ENCODE results near the gene ACKR3.

The ACKR3 gene

DNA sequence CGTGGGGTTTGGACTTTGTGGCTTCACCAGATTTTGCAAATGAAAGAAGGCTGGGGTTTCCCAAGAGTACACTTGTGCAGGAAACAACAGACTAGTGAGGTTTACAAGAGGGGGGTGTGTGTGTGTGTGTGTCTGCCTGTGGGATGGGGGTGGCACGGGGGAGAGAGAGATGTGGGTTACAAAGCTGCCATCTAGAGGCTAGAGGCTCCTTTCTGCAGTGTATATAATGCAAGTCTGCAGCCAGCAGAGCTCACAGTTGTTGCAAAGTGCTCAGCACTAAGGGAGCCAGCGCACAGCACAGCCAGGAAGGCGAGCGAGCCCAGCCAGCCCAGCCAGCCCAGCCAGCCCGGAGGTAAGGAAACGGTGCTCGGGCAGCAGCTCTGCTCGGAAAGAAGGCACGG is at the start of gene ACKR3:
Gene ACKR3, plus strand, starts transcription at position 253 of the 401 bp plus-strand sequence. CDS start 10,641 bp downstream, outside the sequence.
- peak; percentile 62 for DNase-seq (ENCODE audit: low read depth)

DNA sequence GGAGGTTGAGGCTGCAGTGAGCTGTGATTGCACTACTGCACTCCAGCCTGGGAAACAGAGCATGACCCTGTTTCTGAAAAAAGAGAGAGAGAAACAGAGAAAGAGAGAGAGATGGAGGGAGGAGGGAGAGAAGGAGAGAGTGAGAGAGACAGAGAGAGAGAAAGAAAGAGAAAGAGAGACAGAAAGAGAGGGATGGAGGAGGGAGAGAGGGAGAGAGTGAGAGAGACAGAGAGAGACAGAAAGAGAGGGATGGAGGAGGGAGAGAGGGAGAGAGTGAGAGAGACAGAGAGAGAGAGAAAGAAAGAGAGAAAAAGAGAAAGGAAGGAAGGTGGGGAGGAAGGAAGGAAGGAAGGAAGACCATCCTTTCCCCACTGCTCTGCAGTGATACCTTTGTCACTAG is 48.1 kb upstream of the ACKR3 start:
- no peak for DNase-seq (ENCODE audit: low read depth)

- DNase-seq (ENCODE audit: low read depth) = no peak
Observed at GRCh38 chr2:236523249-236523648, 46.4 kb upstream of the ACKR3 start.

GRCh38 chr2:236525411-236525997 is 44.1 kb upstream of the ACKR3 start:
- no peak for DNase-seq (ENCODE audit: low read depth)

DNA sequence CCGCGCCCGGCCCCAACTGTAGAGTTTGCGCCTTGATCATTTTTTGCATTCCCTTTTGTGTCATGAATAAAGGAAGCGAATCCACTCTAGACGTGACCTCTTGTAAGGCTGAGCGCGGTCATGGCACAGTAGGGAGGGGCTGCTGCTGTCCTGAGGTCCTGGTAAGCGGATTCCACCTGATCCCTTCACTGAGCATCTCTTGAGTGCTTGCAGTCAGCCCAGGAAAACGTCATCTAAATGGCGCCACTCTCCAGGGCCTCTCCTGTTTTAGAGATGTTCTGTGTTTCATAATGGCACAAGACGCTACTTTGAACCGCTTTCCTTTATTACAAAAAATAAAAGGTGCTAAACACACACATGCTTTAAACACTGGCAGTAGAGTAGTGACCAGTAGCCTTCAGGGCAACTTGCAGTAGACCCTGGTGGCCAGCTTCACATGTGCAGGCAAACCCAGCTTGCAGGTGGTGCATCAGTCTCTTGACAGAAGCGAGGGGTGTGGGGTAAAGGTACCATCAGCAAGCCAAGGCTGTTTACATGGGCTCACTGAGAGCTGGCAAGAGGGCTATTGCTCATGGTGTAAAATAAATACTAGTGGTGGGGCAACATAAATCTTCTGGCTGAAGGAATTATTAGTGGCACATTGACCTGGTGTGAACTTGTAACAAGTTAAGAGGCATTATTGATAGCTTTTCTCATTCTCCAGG is 43.0 kb upstream of the ACKR3 start:
- DNase-seq (ENCODE audit: low read depth) = no peak

GRCh38 chr2:236527159-236527630 is 42.4 kb upstream of the ACKR3 start:
- DNase-seq (ENCODE audit: low read depth) = no peak

GRCh38 chr2:236529606-236530005 is 40.0 kb upstream of the ACKR3 start:
- DNase-seq (ENCODE audit: low read depth) = no peak

DNA sequence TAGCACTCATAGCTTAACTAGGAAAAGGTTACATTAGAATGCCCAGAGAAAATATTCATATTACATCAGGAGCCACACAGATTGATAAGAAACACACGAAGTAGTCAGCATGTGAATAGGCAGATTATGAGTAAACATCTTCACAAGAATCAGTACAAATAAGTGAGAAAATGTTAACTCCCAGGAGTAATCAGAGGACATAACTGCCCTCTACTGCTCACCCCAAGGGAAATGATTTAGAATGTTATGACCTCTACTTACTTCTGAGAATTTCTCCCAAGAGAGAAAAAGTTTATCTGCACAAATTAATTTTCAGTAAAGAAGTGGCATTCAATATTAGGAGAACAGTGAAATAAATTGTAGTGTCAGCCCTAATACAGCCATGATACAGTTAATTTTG is 39.1 kb upstream of the ACKR3 start:
- no peak for DNase-seq (ENCODE audit: low read depth)

DNA sequence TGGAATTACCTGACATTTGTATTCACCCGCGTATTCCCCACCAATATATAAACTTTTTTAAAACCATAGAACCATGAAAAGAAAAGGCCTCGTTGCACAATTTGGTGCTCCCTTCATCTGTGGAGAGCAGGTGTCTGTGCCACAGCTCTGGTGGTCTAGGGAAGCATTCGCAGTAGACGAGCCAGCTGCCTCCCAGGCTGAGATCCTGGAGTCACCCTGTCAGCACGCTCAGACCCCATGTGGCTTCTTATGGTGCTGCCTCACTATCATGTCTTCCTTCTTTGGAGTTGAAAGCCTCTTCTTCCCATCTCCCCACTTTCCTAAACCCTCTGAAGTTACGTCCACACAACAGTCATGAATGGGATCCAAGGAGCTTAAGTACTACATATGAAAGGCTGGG is 38.4 kb upstream of the ACKR3 start:
- no peak for DNase-seq (ENCODE audit: low read depth)

- no peak for DNase-seq (ENCODE audit: low read depth)
Observed at GRCh38 chr2:236531996-236532395, 37.6 kb upstream of the ACKR3 start.

DNA sequence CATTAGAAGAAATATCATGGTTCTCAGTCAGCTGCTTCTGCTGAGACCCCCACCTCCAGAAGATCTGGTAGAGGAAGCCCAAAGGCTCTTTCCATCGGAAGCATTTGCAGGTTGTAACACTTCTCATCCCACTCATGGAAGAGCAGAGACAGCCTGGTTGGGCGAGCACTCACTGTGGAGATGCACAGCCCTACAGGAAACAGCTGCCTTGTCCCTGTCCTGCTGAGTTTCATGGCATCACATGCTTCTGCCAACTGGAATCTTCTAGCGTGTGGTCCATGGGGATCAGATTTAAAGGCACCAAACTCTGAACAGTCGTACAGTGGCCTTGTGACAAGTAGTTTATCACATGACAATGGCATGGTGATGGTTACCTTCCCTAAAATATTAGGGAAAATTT is 36.3 kb upstream of the ACKR3 start:
- DNase-seq (ENCODE audit: low read depth) = no peak

DNA sequence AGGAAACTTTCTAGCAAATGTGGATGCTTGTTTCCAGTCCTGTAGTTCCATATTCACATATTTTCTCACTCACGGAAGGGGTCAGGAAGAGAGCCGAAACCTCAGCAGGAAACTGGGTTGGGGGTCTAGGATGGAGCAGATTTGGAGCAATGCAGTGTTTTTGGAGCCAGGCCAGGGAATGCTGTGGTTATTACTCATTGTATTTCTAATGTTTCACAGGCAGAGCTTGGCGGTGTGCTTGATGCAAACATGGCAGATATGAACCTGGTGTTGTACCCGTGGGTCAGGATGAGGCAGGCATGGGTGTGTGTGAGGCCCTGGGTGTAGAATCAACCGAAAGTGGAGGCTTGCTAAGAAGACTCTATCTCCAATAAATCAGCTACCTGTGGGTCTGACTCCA is 34.6 kb upstream of the ACKR3 start:
- DNase-seq (ENCODE audit: low read depth) = no peak

- peak; percentile 35 for DNase-seq (ENCODE audit: low read depth)
Observed at GRCh38 chr2:236536727-236537398, 32.8 kb upstream of the ACKR3 start.

- DNase-seq (ENCODE audit: low read depth) = no peak
Observed at GRCh38 chr2:236538242-236538641, 31.4 kb upstream of the ACKR3 start.

GRCh38 chr2:236541008-236541562 is 28.5 kb upstream of the ACKR3 start:
- DNase-seq (ENCODE audit: low read depth) = no peak

- DNase-seq (ENCODE audit: low read depth) = no peak
Observed at GRCh38 chr2:236544362-236544761, 25.3 kb upstream of the ACKR3 start.

- DNase-seq (ENCODE audit: low read depth) = no peak
Observed at GRCh38 chr2:236545248-236545658, 24.4 kb upstream of the ACKR3 start.

GRCh38 chr2:236545814-236546480 is 23.7 kb upstream of the ACKR3 start:
- no peak for DNase-seq (ENCODE audit: low read depth)

DNA sequence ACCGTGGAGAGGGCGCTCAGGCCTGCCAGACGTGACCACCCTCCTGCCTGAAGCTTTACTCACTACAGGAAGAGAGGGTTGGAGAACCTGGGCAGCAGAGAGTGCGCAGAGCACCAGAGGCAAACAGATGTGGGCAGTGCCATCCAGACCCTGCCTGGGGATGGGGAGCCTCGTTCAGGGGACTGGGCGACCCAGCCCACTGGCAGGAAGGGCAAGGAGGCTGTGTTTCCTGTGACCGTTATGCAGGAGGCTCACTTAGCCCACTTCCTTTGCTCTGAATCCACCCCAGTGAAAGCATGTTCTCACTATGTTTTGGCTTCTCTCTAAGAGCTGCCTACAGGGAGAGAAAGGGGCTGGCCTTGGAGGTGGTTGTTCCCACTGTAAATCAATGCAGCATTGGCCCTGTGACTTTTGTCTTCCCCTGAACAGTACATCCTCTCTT is 23.0 kb upstream of the ACKR3 start:
- no peak for DNase-seq (ENCODE audit: low read depth)

DNA sequence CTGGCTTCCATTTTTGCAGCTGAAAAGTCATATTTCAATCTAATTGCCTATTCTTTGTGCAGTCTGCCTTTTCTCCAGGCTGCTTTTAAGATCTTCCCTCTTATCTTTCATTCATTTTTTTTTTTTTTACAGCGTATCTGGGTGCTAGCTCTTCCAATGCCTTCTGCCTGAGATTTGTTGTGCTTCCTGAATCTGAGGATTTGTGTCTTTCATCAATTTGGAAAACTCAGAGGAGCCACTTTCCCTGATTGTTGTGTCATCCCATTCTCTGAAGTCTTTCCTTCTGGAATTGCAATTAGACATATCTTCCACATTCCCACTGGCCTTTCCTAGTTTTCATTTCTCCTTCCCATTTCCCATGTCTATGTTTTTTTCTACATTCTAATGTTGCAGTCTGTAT is 21.9 kb upstream of the ACKR3 start:
- no peak for DNase-seq (ENCODE audit: low read depth)

DNA sequence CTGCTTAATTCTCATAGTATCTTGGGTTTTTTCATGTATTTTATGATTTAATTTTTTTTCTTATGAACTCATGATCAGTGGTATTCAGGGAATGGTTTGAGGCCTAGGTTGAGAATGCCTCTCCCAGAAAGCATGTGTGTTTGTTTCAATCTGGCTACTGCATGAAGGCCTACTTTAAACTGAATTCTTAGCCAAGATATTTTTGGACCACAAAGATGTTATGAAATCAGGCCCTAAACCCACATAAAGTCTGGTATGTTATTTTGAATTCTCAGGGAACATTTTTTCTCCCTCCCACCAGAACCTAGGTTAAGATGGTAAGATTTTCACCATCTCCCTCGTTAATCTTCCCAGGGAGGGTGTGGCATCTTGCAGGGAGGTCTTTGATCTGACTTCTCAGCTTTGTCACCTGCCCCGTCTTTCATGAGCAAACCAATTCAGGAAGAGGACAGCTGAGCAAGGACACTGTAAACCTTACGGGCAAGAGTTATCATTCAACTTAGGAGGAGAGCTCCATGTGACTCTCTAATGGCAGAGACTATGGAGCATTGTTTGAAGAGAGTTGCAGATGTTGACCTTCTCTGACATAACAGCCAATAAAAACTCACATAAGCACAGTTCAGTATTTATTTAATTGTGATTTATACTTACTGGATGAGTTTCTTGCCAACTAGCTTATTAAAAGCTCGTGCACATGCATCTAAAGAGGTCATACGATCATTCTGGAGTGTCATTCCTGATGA is 21.3 kb upstream of the ACKR3 start:
- no peak for DNase-seq (ENCODE audit: low read depth)

- no peak for DNase-seq (ENCODE audit: low read depth)
Observed at GRCh38 chr2:236549165-236549564, 20.5 kb upstream of the ACKR3 start.

Measured in stimulated activated CD4-positive, alpha-beta T cell treated with anti-CD3 and anti-CD28 coated beads, Interleukin-2, amount 100 ng/mL, for 4 hours (primary cell).